Measurements from ENCODE around the gene TFAP2D. TPM values are rescaled to one million over a fixed set of nuclear protein-coding genes. Genes with fewer than 3 reads are reported as not detected.

Gene TFAP2D
- total and polyA plus RNA-seq, 2 experiments from 2014 or later = not detected

GRCh38 chr6:50816947-50817645 lies 103.8 kb downstream of the TFAP2D start:
- DNase-seq (ENCODE audit: low spot score) = no peak
- no peak overlapping the region for H2AFZ ChIP-seq
- H3K27ac Mint-ChIP-seq = no peak overlapping the region

GRCh38 chr6:50817646-50817950 lies 104.3 kb downstream of the TFAP2D start:
- H3K27ac Mint-ChIP-seq = no peak overlapping the region
- no peak for TF ChIP-seq ZNF331 (CRISPR knock-in tag; IDR thresholded peaks at IDR 0.05; ENCODE audit: low read depth)
- TF ChIP-seq REST (IDR thresholded peaks at IDR 0.05; ENCODE audit: unreplicated experiment) = no peak
- TF ChIP-seq NANOG (IDR thresholded peaks at IDR 0.05; ENCODE audit: borderline replicate concordance) = no peak
- no peak for TF ChIP-seq STAT1 (IDR thresholded peaks at IDR 0.05; ENCODE audit: unreplicated experiment)
- no peak for TF ChIP-seq EZH2 (IDR thresholded peaks at IDR 0.05; ENCODE audit: low read depth, unreplicated experiment)
- TF ChIP-seq EZH2phosphoT487 (IDR thresholded peaks at IDR 0.05; ENCODE audit: unreplicated experiment) = no peak
- TF ChIP-seq CTCF (conservative IDR thresholded peaks at IDR 0.05; ENCODE audit: low read depth in 2 of 2) = no peak
- no peak for TF ChIP-seq JUNB (IDR thresholded peaks at IDR 0.05; ENCODE audit: unreplicated experiment)

More at GRCh38 chr6:50816947-50817645, 103.8 kb downstream of the TFAP2D start:
- peaks cover 84% of the 10 kb centered on the region for H3K27me3 ChIP-seq (ENCODE audit: insufficient read depth)
- peak overlapping the region; percentile 36; the same call in 1 of the 2 replicates for H3K4me2 ChIP-seq
- TF ChIP-seq STAT1 (IDR thresholded peaks at IDR 0.05; ENCODE audit: unreplicated experiment) (no peak), ZNF331 (CRISPR knock-in tag; IDR thresholded peaks at IDR 0.05; ENCODE audit: low read depth) (no peak), ZNF114 (CRISPR knock-in tag; IDR thresholded peaks at IDR 0.05) (no peak), REST (IDR thresholded peaks at IDR 0.05; ENCODE audit: unreplicated experiment) (no peak), EZH2 (IDR thresholded peaks at IDR 0.05; ENCODE audit: low read depth, unreplicated experiment) (peak; percentile 64), EZH2phosphoT487 (IDR thresholded peaks at IDR 0.05; ENCODE audit: unreplicated experiment) (peak; percentile 56)
- H3F3A ChIP-seq (replicated peaks; ENCODE audit: low read depth) = peaks cover 8% of the 10 kb centered on the region; the same call in 1 of the 2 replicates
- Mint-ChIP-seq H3K4me3 (peak overlapping the region; percentile 32; the same call in 1 of the 3 replicates), H3K36me3 (ENCODE audit: low read depth) (no peaks in the 10 kb centered on the region; the same call in 2 of the 3 replicates), H3K27me3 (ENCODE audit: insufficient read depth, low read depth, poor library complexity) (peaks cover 72% of the 10 kb centered on the region), H3K4me1 (peaks cover 31% of the 10 kb centered on the region), H3K9me3 (peaks cover 4% of the 10 kb centered on the region; the same call in 1 of the 3 replicates)
- no peak overlapping the region for H3K27ac ChIP-seq (ENCODE audit: low read depth)
- no peaks in the 10 kb centered on the region for H3K79me2 ChIP-seq (replicated peaks; ENCODE audit: insufficient read depth)
- H3K4me1 ChIP-seq (ENCODE audit: insufficient read depth) = peaks cover 37% of the 10 kb centered on the region
- H3K4me3 ChIP-seq = peak overlapping the region; percentile 6; the same call in 1 of the 2 replicates
- H3K9me2 ChIP-seq (ENCODE audit: insufficient read depth) = no peaks in the 10 kb centered on the region
- no peaks in the 10 kb centered on the region for H3K36me3 ChIP-seq (ENCODE audit: insufficient read depth)
- peaks cover 14% of the 10 kb centered on the region for H4K20me1 ChIP-seq (replicated peaks; ENCODE audit: insufficient read depth)
- ATAC-seq = no peak

More at GRCh38 chr6:50817646-50817950, 104.3 kb downstream of the TFAP2D start:
- Histone ChIP-seq H3K27ac (ENCODE audit: low read depth) (no peak overlapping the region), H3K27me3 (ENCODE audit: insufficient read depth) (peaks cover 89% of the 10 kb centered on the region), H2AFZ (no peak overlapping the region), H3F3A (replicated peaks; ENCODE audit: low read depth) (peaks cover 8% of the 10 kb centered on the region; the same call in 1 of the 2 replicates), H4K20me1 (replicated peaks; ENCODE audit: insufficient read depth) (peaks cover 14% of the 10 kb centered on the region), H3K79me2 (replicated peaks; ENCODE audit: insufficient read depth) (no peaks in the 10 kb centered on the region), H3K4me3 (no peak overlapping the region), H3K36me3 (ENCODE audit: insufficient read depth) (no peaks in the 10 kb centered on the region), H3K4me2 (peak overlapping the region; percentile 36; the same call in 1 of the 2 replicates), H3K4me1 (ENCODE audit: insufficient read depth) (peaks cover 42% of the 10 kb centered on the region), H3K9me2 (ENCODE audit: insufficient read depth) (no peaks in the 10 kb centered on the region)
- DNase-seq (ENCODE audit: low spot score) (no peak), ATAC-seq (no peak)
- Mint-ChIP-seq H3K36me3 (ENCODE audit: low read depth) (no peaks in the 10 kb centered on the region; the same call in 2 of the 3 replicates), H3K27me3 (ENCODE audit: insufficient read depth, low read depth, poor library complexity) (peaks cover 77% of the 10 kb centered on the region), H3K4me3 (peak overlapping the region; percentile 32; the same call in 1 of the 3 replicates), H3K4me1 (peaks cover 36% of the 10 kb centered on the region), H3K9me3 (peaks cover 6% of the 10 kb centered on the region; the same call in 1 of the 3 replicates)

Measured in GM23338 (cell line).